WERI-Rb-1 (cell line): ENCODE results near the gene FRMD4A.
"Not testable (repeated sequence)": the region's sequence is repeated elsewhere in the genome, so short reads cannot be mapped to it uniquely, and the experiment has no call there.

ENCODE experiments used
- DNase-seq: peaks from one replicate; pipeline ENCODE4 v3.0.0-alpha.2; 2020
- H3K27ac ChIP-seq: fragments of 250-450 bp; sonication (Bioruptor Pico); 2 replicates; pipeline ENCODE4 v1.5.1; 2020; ENCODE audit warnings: mild to moderate bottlenecking, moderate library complexity
- H3K27me3 ChIP-seq: fragments of 250-450 bp; sonication (Bioruptor Pico); 2 replicates; pipeline ENCODE4 v1.5.1; 2021; ENCODE audit warnings: mild to moderate bottlenecking, low read depth, moderate library complexity; ENCODE audit not compliant: insufficient read depth, severe bottlenecking
- H3K36me3 ChIP-seq: fragments of 250-450 bp; sonication (Bioruptor Pico); 2 replicates; pipeline ENCODE4 v1.5.1; 2020; ENCODE audit warnings: mild to moderate bottlenecking, moderate library complexity
- H3K4me3 ChIP-seq: 2 replicates; pipeline ENCODE4 v1.5.1; 2011; ENCODE audit warnings: low read depth, mild to moderate bottlenecking, control low read depth, low read length
- H3K9me3 ChIP-seq: fragments of 250-450 bp; sonication (Bioruptor Pico); 2 replicates; pipeline ENCODE4 v1.5.1; 2021; ENCODE audit warnings: mild to moderate bottlenecking, moderate library complexity; ENCODE audit not compliant: severe bottlenecking
- TF ChIP-seq, protein P1 (sequence below): IDR thresholded peaks from 2 replicates; pipeline ENCODE4 v1.5.1; 2011; ENCODE audit warnings: low read depth, mild to moderate bottlenecking, control low read depth, inconsistent platforms, low read length

Gene FRMD4A

GRCh38 chr10:13779748-13780147 is 551.0 kb downstream of the FRMD4A start:
- no peak overlapping the region for H3K27ac ChIP-seq
- H3K9me3 ChIP-seq, result no peaks in the 10 kb centered on the region
- H3K27me3 ChIP-seq, result no peaks in the 10 kb centered on the region
- H3K4me3 ChIP-seq, result no peak overlapping the region
- TF ChIP-seq, protein P1, sequence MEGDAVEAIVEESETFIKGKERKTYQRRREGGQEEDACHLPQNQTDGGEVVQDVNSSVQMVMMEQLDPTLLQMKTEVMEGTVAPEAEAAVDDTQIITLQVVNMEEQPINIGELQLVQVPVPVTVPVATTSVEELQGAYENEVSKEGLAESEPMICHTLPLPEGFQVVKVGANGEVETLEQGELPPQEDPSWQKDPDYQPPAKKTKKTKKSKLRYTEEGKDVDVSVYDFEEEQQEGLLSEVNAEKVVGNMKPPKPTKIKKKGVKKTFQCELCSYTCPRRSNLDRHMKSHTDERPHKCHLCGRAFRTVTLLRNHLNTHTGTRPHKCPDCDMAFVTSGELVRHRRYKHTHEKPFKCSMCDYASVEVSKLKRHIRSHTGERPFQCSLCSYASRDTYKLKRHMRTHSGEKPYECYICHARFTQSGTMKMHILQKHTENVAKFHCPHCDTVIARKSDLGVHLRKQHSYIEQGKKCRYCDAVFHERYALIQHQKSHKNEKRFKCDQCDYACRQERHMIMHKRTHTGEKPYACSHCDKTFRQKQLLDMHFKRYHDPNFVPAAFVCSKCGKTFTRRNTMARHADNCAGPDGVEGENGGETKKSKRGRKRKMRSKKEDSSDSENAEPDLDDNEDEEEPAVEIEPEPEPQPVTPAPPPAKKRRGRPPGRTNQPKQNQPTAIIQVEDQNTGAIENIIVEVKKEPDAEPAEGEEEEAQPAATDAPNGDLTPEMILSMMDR, result no peak
- DNase-seq, result no peak
- H3K36me3 ChIP-seq, result no peaks in the 10 kb centered on the region

GRCh38 chr10:13778693-13778960 is 552.1 kb downstream of the FRMD4A start:
- not testable (repeated sequence) for H3K9me3 ChIP-seq, DNase-seq, H3K4me3 ChIP-seq, H3K27ac ChIP-seq, H3K36me3 ChIP-seq, H3K27me3 ChIP-seq

- no peaks in the 10 kb centered on the region for H3K36me3 ChIP-seq
- no peaks in the 10 kb centered on the region for H3K27me3 ChIP-seq
- no peak overlapping the region for H3K27ac ChIP-seq
- TF ChIP-seq, protein P1, result no peak
- H3K4me3 ChIP-seq, result no peak overlapping the region
- DNase-seq, result no peak
- H3K9me3 ChIP-seq, result no peaks in the 10 kb centered on the region
Measured at GRCh38 chr10:13776861-13777311, 553.8 kb downstream of the FRMD4A start.

DNA sequence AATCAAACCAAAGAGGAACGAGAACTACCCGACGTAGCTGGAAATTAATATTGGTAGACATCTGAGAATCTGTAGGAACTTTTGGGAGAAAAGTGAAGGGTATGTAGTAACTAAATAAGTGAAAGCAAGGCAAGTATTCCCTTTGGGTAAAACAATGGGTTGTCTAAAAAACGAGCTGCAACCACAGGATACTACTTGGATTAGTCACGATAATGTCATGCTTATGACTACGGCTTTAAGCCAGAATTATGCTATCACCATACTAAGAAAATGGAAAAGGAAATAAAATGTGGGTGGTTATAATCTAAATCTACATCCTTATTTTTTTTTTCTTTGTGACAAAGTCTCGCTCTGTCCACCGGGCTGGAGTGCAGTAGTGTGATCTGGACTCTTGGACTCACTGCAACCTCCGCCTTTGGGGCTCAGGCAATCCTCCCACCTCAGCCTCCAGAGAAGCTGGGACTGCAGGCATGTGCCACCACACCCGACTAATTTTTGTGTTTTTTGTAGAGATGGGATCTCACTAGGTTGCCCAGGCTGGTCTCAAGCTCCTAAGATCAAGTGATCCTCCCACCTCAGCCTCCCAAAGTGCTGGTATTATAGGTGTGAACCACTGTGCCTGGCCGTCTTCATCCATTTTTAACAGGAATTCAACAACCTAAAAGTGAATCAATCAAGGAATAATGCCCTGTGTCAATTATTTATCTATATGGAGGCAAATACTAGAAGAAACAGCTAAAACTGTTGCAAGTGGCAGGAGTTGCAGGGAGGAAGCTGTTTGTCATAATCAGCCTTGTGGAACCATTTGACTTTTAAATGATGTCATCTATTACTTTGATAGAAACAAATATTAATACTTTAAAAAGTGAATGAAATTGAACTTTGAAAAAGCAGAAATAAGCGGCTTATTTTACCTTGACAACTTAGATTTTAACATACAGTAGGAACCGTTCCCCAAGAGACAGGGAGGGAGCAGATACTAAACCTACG is 554.6 kb downstream of the FRMD4A start:
- H3K27me3 ChIP-seq, result no peaks in the 10 kb centered on the region
- TF ChIP-seq, protein P1, result no peak
- DNase-seq, result no peak
- H3K9me3 ChIP-seq, result no peaks in the 10 kb centered on the region
- no peak overlapping the region for H3K27ac ChIP-seq
- H3K36me3 ChIP-seq, result no peaks in the 10 kb centered on the region
- no peak overlapping the region for H3K4me3 ChIP-seq

- Histone ChIP-seq H3K9me3 (no peaks in the 10 kb centered on the region), H3K27me3 (no peaks in the 10 kb centered on the region), H3K4me3 (no peak overlapping the region), H3K36me3 (no peaks in the 10 kb centered on the region), H3K27ac (no peak overlapping the region)
- TF ChIP-seq, protein P1, result no peak
- no peak for DNase-seq
Measured at GRCh38 chr10:13774303-13774893, 556.3 kb downstream of the FRMD4A start.

- Histone ChIP-seq H3K4me3 (no peak overlapping the region), H3K9me3 (no peaks in the 10 kb centered on the region), H3K27ac (no peak overlapping the region), H3K36me3 (no peaks in the 10 kb centered on the region), H3K27me3 (no peaks in the 10 kb centered on the region)
- TF ChIP-seq, protein P1, result no peak
- no peak for DNase-seq
Measured at GRCh38 chr10:13773496-13774170, 557.1 kb downstream of the FRMD4A start.
